GM12891 (cell line): ENCODE measurements around the gene IREB2.

ENCODE experiments used
- POLR2A ChIP-seq: IDR thresholded peaks from 2 replicates; pipeline ENCODE4 v1.6.1; 2011; ENCODE audit warnings: low read depth, low read length, control low read depth
- POLR2AphosphoS5 ChIP-seq: IDR thresholded peaks from 2 replicates; pipeline ENCODE4 v1.6.1; 2011; ENCODE audit warnings: low read depth, low read length, control low read depth
- POU2F2 ChIP-seq: IDR thresholded peaks from 2 replicates; pipeline ENCODE4 v1.6.1; 2011; ENCODE audit warnings: low read depth, mild to moderate bottlenecking, control low read depth, low read length, moderate library complexity
- TAF1 ChIP-seq: IDR thresholded peaks from 2 replicates; pipeline ENCODE4 v1.6.1; 2011; ENCODE audit warnings: low read depth, low read length, control low read depth

DNA sequence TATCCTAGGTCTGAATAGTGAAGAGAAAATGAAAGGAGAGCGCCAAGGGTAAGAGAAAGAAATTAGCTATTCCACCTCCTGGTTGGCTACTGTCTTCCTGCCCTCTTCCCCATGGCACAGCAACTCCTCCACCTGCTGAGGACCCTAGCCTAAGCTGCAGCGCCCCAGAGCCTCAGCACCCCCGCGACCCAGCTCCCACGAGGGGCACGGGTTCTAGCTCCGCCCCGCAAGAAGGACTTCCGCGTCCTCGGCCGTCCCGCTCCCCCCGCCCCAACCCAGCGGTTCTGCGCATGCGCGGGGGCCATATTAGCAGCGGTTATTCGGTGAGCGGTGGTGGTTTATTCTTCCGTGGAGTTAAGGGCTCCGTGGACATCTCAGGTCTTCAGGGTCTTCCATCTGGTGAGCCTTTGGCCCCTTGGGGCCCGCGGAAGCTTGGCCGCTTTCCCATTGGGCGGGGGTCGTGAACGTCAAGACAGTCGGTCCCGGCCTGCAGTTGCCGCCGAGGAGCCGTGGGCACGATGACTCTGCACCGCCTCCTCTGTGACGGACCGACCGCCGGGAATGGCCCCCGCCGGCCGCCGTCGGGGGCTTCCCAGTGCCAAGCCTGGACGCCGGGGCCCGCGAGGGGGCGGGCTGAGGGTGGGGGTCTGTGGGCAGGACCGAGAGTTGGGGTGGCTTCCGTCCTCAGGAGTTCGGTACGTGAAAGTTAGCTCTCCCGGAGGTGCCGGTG is 102.3 kb downstream of the IREB2 start, which contains the start of gene PSMA4:
- TF ChIP-seq POLR2A = peak; percentile 91
- peak; percentile 83 for TF ChIP-seq POLR2AphosphoS5
- TF ChIP-seq POU2F2 = peak; percentile 65; the same call in 1 of the 2 replicates
- TF ChIP-seq TAF1 = peak; percentile 75; the same call in 1 of the 2 replicates
